ENCODE data around the gene SAC3D1.

The SAC3D1 gene

DNA sequence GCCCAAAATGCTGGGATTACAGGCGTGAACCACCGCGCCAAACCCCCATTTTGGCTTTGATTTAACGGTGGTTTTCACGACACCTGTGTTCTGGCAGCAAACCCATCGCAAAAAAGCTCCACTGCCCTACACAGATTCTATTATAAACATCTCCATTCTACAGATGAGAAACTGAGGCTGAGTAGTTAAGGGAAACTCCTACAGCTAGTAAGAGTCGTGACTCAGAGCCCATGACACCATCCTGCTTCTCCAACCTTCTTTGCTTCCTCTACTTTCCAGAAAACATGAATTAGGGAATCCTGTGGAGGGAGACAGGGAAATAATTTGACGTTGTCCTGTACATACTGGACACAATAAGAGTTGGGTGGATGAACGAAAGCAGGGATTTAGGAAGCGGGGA, 14.2 kb upstream of the SAC3D1 start:
- DNase-seq (ENCODE audit: low read depth): no peak

DNA sequence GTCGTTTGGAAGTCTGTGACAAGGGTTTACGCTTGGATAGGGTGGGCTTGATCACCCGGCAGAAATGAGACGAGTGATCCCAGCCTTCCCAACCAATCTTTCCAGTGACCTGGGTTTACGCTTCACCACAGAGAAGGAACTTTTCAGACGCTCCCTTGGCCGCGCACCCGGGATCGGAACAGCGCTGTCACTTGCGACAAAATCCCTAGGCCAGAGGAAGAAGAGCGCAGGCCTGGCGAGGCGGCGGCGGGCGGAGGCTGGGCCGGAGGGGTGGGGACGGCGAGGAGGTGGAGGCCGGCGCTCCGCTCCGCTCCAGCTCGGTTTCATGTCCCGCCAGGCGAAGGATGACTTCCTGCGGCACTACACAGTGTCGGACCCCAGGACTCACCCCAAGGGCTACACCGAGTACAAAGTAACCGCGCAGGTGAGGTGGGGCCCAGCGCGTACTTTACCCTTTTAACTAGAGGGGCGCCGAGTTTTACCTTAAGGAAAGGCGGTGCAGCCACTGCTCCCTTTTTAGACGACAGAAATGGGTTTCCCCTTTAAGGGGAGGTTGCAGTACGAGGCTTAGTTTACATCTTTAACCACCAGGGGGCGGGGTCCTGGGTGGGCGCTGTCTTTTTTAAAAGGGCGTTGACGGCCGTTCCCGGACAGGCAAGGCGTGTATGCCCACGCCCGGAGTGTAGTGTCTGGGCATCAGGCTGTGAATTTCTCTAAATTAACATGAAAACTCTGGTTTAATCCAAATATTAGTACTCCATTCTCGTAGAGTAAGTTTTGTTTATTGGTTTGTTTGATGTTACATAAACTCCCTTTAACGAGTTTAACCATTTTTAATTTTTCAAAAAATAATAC, 13.6 kb upstream of the SAC3D1 start, which contains the start of gene SNX15:
Gene SNX15, plus strand, starts transcription at position 227 of the 855 bp plus-strand sequence. Its CDS starts 99 bp downstream, at position 326.
- DNase-seq (ENCODE audit: low read depth): peak; percentile 84

DNA sequence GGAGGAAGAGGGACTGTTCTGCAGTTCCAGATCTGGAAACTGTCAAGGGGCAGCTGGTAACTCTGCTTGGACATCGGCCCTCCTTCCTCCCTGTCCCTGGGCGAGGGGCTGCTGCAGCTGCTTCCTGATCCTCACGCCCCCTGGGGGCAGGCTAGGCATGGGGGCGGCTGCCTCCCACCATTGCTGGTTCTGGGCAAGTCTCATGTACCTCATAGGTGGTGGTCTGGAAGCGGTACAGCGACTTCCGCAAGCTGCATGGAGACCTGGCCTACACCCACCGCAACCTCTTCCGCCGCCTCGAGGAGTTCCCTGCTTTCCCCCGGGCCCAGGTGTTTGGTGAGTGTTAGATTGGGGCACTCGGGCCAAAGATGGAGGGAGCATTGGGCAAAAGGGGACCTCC, 8.8 kb upstream of the SAC3D1 start:
- DNase-seq (ENCODE audit: low read depth): no peak

DNA sequence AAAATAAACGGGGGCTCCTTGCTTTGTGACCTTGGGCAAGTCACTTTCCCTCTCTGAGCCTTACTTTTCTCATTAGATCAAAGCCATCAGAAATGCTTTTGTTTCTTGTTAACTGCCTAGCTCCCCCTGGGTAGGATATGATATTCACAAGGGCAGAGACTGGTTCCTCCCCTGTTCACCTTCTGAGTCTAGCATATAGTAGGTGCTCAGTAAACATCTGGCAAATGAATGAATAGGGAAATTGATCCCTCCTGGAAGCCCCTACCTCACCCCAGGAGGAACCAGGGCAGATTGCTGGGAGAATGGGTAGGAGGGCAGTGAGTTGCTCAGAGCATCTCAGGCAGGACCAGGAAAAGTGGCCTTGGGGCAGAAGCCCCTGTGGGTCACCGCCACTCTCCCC, 6.6 kb upstream of the SAC3D1 start:
- DNase-seq (ENCODE audit: low read depth): no peak

DNA sequence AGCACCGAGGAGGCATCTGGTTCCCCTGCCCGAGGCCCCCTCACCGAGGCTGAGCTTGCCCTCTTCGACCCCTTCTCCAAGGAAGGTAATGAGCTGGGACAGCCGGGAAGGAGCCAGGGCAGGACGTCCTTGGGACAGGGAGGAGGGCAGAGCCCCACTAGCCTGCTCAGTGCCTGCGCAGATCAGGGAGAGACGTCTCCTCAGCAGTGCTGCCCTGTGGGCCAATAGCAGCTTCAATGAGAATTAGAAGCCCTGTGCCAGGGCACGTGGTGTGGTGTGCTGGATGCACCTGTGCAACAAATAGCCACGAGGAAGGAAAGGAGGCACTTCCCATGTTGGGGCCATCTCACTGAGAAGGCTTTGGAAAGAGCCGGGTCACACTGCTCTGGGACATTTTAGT, 5.4 kb upstream of the SAC3D1 start:
- no peak for DNase-seq (ENCODE audit: low read depth)

DNA sequence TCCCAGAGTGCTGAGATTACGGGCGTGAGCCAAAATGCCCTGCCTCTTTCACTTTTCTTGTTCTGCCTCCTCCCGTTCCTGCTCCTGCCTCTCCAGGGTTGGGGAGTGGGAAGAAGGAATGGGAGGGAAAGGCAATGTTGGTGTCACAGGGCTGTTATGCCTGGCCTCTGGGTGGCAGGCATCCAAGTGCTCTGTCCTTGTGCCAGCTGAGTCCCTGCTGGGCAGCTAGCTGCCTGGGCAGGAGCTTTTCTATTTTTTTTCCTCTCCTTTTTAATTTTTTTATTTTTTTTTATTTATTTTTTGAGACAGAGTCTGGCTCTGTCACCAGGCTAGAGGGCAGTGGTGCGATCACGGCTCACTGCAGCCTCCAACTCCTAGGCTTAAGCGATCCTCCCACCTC, 4.1 kb upstream of the SAC3D1 start:
- DNase-seq (ENCODE audit: low read depth): no peak

DNA sequence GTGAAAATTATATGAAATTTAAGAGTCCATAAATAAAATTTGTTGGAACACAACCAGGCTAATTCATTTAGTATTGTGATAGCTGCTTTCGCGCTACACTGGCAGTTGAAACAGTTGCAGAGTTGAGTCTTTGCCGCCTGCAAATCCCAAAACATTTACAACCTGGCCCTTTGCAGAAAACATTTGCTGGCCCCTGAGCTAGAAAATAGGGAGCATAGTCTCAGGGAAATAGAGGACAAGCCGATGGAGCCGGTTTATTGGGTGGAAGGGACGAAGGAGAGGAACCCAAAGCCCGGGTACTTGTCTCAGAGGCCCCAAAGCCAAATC, 527 bp upstream of the SAC3D1 start:
- DNase-seq (ENCODE audit: low read depth): no peak

DNA sequence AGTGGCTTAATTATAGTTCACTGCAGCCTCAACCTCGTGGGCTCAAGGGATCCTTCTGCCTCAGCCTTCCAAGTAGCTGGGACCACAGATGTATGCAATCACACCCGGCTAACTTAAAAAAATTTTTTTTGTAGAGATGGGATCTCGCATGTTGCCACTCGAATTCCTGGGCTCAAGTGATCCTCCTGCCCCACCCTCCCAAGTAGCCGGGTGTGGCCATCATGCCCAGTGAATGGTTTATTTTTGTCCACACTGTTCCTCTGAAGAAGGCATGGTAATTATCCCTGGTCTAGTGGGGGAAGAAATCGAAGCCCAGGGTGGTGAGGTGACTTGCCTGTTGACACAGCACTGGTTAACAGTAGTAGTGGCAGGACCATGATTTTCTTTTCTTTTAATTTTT, 1.9 kb downstream of the SAC3D1 start:
- DNase-seq (ENCODE audit: low read depth): no peak

DNA sequence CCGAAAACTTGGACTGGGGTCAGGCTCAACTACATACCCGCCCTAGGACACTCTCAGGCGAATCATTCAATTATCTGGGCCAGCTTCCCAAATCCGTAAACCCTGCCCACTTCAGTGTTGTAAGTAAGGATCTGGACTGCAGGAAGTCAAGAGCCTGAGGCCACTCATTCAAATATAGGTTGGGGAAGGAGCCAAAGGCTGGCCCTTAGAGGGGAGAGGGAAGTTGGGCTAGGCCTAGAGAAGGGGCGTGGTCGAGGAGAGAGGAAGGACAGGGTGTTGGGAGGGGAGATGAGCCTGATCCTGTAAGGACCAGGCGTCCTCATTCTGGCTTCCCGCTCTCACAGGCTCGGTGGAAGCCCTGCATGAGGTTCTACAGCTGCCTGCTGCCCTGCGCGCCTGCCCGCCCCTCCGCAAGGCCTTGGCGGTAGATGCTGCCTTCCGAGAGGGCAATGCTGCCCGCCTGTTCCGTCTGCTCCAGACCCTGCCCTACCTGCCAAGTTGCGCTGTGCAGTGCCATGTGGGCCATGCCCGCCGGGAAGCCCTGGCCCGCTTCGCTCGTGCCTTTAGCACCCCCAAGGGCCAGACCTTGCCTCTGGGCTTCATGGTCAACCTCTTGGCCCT, 3.0 kb downstream of the SAC3D1 start:
- peak; percentile 43 for DNase-seq (ENCODE audit: low read depth)

DNA sequence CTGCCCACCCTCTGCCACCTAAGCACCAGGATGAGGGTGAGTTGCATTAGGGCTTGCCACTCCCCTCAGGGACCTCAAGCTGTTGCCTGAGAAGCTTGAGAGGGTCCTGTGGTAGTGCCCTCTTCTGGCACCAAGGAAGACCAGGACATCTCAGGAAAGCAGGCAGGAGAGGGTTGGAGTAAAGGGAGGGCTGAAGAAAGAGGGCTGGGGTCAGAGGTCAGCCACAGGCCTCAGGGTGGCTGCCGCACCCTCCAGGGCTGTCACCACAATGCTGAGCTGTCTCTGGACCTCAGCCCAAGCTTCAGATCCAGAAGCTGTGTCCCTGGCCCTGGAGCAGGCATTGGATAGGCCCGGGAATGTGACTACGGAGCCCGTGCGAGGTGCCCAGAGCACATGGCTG, 4.1 kb downstream of the SAC3D1 start:
- DNase-seq (ENCODE audit: low read depth): no peak

DNA sequence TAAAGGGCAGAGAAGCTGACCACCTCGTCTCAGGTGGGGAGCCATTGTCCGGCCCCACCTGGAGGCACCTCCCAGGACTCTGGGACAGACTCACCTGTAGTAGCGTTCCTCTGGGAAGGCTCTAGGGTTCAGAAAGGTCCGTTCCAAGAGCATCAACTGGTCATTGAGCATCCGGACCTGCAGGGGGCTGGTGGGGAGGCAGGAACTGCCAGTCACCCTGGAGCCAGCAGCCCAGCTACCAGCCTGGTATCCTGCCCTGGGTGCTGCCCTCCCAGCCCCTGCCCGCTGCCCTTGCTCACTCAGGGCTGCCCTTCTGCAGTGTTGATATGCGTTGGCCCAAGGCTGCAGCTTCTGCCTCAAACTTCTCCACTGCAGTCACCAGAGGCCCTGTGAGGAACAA, 4.7 kb downstream of the SAC3D1 start:
- DNase-seq (ENCODE audit: low read depth): no peak

DNA sequence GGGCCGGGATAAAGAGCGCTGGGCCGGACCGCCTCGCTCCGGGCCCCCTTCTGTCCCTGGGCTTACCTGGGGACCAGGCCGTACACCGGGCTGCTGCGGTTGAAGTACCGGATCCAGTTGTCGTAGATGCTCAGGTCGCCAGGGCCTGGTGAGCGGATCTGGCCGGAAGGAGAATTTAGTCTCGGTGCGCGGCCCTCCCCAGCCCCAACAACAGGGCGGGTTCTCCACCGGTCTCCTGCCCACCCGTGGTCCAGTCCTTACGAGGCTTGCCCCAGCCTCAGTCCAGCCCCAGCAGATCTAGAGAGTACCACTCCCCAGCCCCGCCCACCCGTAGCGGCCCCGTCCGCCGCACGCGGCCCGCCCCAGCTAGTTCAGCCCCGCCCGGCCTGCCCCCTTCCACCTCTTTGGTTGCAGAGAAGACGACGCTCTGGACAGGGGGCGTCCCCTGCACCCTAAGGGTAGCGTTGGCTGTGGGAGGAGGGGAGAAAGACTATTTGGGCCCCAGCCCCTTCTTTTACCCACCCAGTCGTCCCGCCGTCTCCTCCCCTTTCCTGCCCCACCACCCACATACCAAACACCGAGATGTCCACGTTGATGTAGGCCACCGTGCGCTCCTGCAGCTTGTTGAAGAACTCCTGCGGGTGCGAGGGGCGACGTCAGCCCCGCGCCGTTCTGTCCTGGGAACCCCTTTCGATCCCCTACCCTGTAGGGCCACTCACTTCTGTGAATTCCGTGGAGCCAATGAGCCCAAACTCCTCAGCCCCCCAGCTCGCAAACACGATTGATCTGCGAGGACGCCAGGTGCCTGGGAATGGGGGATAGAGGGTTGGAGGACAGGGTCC, 6.8 kb downstream of the SAC3D1 start:
- DNase-seq (ENCODE audit: low read depth): no peak

DNA sequence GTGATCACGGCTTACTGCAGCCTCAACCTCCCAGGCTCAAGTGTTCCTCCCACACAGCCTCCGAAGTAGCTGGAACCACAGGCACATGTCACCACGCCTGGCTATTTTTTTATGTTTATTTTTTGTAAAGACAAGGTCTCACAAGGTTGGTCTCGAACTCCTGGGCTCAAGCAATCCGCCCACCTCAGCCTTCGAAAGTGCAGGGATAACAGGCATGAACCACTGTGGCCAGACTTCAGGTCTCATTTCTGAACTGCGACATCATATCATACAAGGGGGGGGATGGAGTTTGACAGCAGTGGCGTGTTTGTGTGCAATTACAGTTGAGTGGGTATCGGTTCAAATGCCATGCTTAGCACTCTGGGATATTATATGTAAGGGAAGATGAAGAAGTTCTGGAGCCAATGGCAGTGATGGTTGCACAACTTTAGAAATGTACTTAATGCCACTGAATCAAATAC, 10.4 kb downstream of the SAC3D1 start:
- no peak for DNase-seq (ENCODE audit: low read depth)

DNA sequence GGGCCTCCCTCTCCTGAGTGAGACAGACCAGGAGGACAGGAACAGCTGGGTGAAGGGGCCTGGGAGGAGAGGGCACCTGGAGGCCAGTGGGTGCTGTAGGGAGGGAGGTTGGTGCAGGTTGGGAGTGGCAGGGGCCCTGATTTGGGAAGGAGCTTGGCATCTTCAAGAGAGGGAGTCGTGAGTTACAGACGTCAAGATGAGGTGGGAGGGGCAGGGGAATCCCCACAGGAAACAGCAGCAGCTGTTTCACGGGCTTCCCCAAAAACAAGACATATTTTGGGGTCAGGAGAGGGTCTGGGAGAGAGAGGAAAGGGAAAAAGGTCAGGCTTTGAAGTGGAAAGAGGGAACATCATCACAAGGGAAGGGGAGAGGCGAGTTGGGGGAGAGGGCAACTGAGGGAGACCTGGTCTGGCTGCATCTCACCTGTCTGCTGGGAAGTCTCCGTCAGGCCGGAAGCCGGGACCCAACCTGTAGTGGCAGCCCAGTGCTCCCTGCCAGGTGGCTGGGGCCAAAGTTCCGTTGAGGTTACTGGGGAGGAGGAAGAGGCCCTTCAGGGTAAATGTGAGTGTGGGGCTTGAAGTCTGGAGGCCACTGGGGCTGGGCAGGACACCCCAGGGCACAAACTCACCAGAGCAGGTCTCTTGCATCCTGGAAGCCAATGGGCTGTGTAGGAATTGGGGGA, 13.0 kb downstream of the SAC3D1 start:
- no peak for DNase-seq (ENCODE audit: low read depth)

DNA sequence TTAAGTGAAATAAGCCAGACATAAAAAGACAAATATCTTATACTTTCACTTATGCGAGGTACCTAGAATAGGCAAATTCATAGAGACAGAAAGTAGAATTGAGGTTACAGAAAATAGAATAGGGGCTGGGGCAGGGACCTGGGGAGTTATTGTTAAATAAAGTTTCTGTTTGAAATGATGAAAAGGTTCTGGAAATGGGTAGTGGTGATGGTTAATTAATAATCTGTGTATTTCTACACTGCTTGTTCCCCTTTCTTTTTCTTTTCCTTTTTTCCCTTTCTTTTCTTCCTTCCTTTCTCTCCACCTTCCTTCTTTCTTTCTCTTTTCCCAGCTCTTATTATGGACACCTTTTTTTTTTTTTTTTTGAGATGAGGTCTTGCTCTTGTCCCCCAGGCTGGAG, 14.5 kb downstream of the SAC3D1 start:
- DNase-seq (ENCODE audit: low read depth): no peak

DNA sequence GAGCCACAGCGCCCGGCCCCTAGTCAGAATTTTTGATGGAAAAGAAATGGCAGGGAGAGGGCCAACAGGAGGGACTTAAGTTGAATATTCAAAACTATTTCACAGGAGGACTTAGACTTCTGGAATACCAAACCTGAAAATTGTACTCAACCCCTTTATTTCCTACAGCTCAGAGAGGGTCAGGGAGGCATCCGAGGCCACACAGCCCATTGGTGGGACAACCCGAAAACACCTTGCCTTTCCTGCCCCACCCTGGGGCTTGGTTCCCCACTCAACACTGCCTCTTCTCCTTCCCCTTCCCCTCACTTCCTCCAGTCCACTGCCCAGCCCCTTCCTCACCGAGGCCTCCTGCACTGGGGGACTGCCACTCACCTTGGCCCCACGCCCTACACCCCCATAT, 16.0 kb downstream of the SAC3D1 start:
- no peak for DNase-seq (ENCODE audit: low read depth)

DNA sequence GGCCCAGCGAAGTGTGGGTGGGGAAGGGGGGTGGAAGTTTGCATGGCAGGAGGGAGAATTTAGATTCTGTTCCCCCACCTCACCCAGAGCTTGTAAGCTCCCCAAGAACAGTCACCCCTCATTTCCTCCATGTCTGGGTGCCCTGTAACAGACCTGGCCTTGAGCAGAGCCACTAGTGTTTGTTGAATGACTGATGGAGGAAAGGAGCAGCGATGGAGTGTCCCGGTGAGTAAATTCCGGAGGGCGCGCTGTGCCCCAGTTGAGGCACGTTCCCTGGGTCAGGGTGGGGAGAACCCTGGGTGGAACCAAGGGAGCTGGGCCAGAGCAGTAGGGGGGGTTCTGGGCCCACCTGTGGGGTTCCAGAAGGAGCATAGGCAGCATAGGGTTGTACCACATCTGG, 16.5 kb downstream of the SAC3D1 start:
- no peak for DNase-seq (ENCODE audit: low read depth)

DNA sequence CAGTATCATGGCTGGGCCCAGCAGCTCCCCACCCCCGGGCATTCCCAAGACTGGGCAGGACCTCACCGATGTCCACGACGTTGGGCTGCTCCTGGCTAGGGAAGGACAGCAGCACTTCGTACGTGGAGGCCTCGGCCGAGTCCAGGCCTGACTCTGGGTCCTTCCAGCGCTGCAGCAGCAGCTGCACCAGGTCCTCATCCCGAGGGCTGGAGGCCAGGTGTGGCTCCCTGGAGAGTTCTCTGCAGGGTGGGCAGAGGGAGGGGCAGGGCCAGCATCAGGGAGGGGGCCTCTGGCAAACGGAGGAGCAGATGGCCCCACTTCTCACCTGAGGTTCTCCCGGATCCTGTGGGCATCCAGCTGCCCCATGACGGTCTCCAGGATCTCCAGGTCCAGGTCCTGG, 17.0 kb downstream of the SAC3D1 start:
- no peak for DNase-seq (ENCODE audit: low read depth)

DNA sequence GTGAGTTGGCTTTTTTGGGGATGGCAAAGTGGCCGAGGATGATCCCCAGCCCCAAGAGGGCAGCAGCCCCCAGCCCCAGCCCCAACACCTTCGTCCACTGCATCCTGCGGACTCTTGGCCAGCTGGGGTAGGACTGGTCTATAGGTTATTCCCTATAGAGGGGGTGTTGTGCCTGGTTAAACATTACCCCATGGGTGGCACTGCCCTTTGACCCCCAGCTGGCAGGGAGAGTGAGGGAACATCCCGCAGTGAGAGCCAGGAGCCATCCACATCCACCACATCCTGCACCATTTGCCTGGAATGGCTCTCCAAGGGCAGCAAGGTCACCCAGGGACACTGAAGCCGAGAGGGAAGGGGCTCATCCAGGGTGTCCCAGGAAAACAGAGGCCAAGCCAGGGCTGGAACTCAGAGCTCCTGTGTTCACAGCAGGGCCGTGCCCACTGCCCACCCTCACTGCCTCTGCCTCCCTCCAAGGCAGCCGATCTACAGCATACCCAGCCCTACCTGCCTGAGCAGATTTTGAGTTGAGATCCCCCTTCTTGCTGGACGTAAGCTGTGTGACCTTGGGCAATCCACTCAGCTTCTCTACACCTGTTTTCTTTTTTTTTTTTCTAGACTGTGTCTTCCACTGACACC, 17.5 kb downstream of the SAC3D1 start, which contains the start of gene NAALADL1:
Gene NAALADL1, minus strand, starts transcription at position 135 of the 636 bp plus-strand sequence. Its CDS starts 32 bp downstream, at position 103.
- DNase-seq (ENCODE audit: low read depth): no peak

DNA sequence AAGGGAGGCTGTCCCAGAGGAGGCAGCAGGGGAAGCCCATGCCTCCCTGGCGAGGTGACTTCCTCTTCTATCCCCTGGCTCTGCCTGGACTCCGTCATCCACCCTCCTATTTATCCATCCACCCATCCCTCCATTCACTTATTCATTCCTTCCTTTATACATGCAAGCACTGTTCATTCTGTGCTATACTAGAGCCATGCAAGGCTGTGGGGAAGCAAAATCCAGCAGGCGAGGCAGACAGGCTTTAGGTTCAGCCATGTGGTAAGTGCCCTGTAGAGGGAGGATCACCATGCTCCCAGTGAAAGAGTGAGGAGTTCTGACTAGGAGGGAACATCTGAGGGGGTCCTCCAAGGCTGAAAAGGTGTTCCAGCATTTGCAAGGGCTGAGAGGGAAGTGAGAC, 18.5 kb downstream of the SAC3D1 start:
- no peak for DNase-seq (ENCODE audit: low read depth)

DNA sequence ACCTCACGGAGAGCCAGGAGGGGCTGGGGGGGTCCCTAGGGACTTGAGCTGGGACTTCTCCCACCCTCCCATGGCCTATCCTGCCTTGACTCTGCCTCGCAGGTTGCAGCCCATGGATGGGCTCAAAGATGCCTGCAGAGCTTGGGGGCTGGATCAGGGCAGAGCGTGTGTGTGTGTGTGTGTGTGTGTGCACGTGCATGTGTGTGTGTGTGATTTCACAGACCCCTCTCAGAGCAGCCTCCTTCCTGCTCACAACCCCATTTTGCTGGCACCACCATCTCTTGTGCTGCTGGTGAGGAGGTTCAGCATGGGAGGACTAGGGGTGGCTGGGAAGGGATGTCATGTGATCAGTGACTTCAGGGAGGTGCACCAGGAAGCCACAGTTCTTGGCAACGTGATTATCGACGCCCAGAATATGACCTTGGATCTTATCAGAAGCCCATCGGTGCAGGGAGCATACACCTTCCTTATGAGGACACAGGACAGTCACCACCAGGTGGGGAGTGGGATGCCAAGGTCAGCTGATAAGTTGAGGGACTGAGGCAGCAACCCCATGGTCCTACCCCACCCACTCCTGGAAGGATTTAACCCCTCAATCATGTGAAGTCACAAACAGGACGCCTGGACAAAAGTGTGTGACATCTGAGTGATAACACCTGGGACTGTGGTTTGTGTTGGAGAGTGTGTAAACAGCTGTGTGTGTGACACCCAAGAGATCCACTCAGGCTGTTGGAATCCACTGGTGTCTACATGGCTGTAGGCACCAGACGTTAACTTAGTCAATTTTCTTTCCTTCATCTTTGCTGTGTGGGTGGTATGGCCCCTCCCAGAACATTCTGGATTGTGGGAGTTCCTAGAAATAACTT, 19.2 kb downstream of the SAC3D1 start:
- no peak for DNase-seq (ENCODE audit: low read depth)

Measured in GM04503 (cell line).